Measurements from ENCODE around the gene CRYBA2.

CRYBA2 gene

GRCh38 chr2:218956039-218956438 is 37.2 kb downstream of the CRYBA2 start:
- DNase-seq (ENCODE audit: low read depth) = no peak

DNA sequence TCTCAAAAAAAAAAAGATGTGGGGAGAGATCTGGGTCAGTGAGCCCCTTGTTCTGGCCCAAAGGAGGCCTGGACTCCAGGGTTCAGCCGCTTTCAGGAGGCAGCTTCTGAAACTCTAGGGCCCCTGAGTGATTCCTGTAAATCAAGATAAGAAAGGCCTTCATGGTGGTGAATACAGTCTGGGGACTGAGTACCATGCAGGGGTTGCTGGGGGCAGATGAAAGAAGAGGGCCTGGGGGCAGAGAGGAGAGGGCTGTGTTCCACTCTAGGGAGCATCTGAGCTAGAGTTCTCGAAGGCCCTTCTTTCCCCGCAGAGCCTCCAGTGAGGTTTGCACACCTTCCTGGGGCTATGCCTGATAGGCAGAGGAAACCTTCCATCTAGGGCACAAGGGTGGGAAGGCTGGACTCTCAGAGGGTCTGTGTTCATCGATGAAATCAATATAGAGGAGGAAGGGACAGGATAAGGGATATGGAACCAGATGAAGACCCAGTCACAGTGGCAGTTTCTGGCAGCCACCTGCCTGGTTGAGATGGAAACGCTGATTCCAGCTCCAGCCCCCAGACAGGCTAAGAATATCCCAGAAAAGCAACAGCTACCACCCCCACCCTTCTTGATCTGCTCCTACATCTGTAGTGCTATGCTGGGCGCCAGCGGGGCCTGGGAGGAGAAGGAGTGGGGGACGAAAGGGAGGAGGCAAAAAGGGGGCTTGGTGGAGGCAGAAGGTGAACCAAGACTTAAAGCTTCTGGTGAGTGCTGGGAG is 38.5 kb downstream of the CRYBA2 start:
- no peak for DNase-seq (ENCODE audit: low read depth)

DNA sequence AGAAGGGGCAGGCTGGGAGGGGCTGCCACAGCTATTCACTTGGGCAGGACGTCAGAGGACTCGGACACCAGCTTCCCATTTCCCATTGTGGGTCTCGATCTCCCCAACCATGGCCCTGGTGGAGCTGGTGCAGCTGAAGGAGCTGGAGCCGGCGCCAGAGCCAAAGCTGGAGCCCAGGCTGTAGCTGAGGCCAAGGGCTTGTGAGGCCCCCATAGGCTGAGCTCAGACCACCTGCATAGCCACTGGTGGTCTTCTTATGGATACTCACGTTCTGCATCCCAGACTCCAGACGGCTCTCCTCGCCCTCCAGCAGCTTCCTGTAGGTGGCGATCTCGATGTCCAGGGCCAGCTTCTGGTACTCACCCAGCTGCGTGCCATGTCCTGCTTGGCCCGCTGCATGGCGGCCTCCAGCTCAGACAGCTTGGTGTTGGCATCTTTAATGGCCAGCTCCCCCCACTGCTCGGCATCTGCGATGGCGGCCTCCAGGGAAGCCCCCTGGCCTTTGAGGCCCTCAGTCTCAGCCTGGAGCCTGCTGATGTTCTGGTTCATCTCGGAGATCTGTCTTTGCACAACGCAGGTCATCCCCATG is 39.8 kb downstream of the CRYBA2 start:
- no peak for DNase-seq (ENCODE audit: low read depth)

DNA sequence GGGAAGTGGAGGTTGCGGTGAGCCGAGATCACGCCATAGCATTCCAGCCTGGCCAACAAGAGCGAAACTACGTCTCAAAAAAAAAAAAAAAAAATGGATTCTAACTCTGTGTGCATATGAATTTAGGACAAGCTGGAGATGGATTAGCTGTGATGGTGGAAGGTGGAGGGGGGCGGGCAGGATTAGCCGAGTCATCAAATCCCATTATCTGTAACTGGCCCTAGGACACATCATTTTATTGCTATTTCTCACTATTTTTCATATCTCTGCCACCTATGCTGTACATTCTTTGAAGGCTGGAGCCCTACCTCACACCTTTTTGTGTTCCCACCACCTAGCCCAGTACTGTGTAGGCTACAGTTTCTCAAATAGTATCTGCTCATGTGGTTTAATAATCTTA is 41.1 kb downstream of the CRYBA2 start:
- DNase-seq (ENCODE audit: low read depth) = no peak

DNA sequence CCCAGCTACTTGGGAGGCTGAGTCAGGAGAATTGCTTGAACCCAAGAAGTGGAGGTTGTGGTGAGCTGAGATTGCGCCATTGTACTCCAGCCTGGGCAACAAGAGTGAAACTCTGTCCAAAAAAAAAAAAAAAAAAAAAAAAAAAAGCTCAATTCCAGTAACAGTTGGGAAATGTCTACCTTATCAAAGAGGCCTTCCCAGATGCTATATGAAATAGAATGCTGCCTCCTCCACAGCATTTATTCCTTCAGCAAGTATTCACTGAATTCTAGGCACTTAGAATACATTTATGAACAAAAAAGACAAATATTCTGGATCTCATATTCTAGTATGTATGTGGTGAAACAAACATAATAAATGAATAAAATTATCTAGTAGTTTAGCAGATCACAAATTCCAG is 46.6 kb downstream of the CRYBA2 start:
- no peak for DNase-seq (ENCODE audit: low read depth)

DNA sequence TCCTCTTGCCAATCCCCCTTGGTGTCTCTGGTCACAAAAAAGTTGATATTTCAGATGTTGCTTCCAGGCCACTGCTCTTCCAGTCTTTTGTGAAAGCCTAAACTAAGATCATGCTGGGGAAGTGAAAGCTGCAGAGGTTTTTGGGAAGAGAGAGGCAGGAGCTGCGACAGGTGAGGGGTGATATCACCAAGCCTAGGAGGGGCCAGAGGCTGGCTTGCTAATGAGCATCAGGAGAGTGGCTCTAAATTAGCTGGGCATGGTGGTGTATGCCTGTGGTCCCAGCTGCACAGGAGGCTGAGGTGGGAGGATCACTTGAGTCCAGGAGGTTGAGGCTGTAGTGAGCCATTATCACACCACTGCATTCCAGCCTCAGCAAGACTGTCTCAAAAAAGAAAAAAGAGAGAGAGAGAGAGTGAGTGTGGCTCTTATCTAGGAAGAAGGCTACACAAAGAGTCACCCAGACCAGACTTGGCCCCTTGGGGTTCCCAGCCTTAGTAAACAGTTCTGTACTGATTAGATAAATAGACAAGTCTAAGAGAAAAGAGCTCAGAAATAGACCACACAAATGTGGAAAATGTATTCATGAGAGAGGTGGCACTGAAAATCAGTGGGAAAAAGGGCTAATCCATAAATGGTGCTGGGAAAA is 48.3 kb downstream of the CRYBA2 start:
- no peak for DNase-seq (ENCODE audit: low read depth)

Data from activated gamma-delta T cell treated with anti-CD3 and anti-CD28 coated beads, Interleukin-2, amount 50 U/mL, for 16 hours (primary cell).